ENCODE results near the gene EVI5. TPM values are rescaled to one million over a fixed set of nuclear protein-coding genes. Genes with fewer than 3 reads are reported as not detected.
"Not testable (repeated sequence)": the region's sequence is repeated elsewhere in the genome, so short reads cannot be mapped to it uniquely, and the experiment has no call there.

The EVI5 gene
- total RNA-seq, 1 donor from 2014 or later = 33.0 TPM

DNA sequence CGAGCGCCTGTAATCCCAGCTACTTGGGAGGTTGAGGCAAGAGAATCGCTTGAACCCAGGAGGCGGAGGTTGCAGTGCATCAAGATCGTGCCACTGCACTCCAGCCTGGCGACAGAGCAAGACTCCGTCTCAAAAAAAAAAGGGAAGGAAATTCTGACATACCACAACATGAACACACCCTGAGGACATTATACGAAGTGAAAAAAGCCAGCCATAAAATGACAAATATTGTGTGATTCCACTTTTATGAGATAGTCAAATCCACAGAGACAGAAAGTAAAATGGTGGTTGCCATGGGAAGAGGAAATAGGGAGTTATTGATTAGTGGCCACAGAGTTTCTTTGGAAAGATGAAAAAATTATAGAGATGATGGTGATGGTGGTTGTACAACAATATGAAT is 41.7 kb downstream of the EVI5 start:
- Mint-ChIP-seq H3K9me3 (ENCODE audit: unreplicated experiment) (no peaks in the 10 kb centered on the region), H3K4me1 (ENCODE audit: unreplicated experiment) (no peaks in the 10 kb centered on the region), H3K4me3 (ENCODE audit: unreplicated experiment) (no peak overlapping the region), H3K27ac (ENCODE audit: unreplicated experiment) (no peak overlapping the region), H3K36me3 (ENCODE audit: low read depth, unreplicated experiment) (no peaks in the 10 kb centered on the region), H3K27me3 (ENCODE audit: unreplicated experiment) (no peaks in the 10 kb centered on the region)
- DNase-seq (ENCODE audit: low spot score) = no peak
- TF ChIP-seq, protein P1, sequence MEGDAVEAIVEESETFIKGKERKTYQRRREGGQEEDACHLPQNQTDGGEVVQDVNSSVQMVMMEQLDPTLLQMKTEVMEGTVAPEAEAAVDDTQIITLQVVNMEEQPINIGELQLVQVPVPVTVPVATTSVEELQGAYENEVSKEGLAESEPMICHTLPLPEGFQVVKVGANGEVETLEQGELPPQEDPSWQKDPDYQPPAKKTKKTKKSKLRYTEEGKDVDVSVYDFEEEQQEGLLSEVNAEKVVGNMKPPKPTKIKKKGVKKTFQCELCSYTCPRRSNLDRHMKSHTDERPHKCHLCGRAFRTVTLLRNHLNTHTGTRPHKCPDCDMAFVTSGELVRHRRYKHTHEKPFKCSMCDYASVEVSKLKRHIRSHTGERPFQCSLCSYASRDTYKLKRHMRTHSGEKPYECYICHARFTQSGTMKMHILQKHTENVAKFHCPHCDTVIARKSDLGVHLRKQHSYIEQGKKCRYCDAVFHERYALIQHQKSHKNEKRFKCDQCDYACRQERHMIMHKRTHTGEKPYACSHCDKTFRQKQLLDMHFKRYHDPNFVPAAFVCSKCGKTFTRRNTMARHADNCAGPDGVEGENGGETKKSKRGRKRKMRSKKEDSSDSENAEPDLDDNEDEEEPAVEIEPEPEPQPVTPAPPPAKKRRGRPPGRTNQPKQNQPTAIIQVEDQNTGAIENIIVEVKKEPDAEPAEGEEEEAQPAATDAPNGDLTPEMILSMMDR (IDR thresholded peaks at IDR 0.05; ENCODE audit: unreplicated experiment) = no peak

DNA sequence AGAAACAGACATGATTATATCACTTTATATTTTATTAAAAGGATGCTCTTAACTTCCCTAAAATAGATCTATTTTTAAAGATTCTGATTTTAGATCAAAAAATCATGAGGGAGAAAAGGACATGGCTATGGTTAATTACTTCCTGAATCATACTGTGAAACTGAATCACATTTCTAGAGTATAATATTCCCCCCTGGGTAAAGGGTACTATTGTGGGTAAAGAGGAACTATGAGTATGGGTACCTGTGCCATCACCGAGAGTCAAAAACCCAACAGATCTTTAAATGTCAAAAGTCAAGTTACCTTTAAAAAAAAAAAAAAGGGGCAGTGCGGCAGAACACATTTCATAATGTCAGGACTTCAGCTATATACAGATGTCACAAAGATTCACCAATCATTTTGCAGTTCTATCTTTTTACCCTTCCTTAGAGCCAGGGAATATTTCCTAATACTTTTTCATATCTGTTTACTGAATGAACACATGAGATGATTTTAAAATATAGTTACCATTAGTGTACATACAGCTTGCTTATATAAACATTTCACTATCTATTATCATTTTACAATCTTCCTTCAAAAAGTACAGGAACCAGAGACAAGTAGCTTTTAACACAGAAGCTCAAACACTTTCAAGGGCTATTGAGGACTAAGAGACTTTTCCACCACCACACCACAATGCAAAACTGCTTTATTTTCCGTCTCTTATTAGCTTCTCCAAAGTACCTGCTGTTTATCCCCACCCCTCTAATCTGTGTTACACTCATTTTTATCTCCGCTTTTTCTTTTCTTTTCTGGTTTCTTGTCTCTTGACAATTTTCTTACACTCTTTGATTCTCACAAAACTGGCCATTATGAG is 45.0 kb downstream of the EVI5 start:
- Mint-ChIP-seq H3K27me3 (ENCODE audit: unreplicated experiment) (no peaks in the 10 kb centered on the region), H3K9me3 (ENCODE audit: unreplicated experiment) (no peaks in the 10 kb centered on the region), H3K27ac (ENCODE audit: unreplicated experiment) (no peak overlapping the region), H3K36me3 (ENCODE audit: low read depth, unreplicated experiment) (no peaks in the 10 kb centered on the region), H3K4me3 (ENCODE audit: unreplicated experiment) (no peak overlapping the region), H3K4me1 (ENCODE audit: unreplicated experiment) (no peaks in the 10 kb centered on the region)
- TF ChIP-seq, protein P1 (IDR thresholded peaks at IDR 0.05; ENCODE audit: unreplicated experiment) = no peak
- no peak for DNase-seq (ENCODE audit: low spot score)

DNA sequence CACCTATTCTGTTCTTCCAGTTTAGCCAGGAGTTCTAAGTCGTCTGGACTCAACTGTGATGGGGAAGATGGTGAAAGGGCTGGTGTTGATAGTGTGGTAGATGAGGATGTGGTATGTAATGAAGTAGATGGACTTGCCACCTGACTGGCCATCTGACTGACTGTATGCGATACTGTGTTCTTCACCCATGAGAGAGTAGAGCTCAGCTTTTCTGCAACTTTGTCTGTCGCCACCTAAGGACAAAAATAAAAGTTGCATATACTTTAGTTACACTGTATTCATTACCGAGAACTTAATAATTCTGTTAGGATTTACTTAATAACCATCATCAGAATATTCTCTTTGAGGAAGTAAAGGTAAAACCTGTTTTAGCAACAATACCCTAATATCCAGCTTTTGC is 48.5 kb downstream of the EVI5 start:
- Mint-ChIP-seq H3K9me3 (ENCODE audit: unreplicated experiment) (no peaks in the 10 kb centered on the region), H3K36me3 (ENCODE audit: low read depth, unreplicated experiment) (no peaks in the 10 kb centered on the region), H3K4me3 (ENCODE audit: unreplicated experiment) (no peak overlapping the region), H3K27me3 (ENCODE audit: unreplicated experiment) (no peaks in the 10 kb centered on the region), H3K27ac (ENCODE audit: unreplicated experiment) (no peak overlapping the region), H3K4me1 (ENCODE audit: unreplicated experiment) (no peaks in the 10 kb centered on the region)
- DNase-seq (ENCODE audit: low spot score) = no peak
- TF ChIP-seq, protein P1 (IDR thresholded peaks at IDR 0.05; ENCODE audit: unreplicated experiment) = no peak

DNA sequence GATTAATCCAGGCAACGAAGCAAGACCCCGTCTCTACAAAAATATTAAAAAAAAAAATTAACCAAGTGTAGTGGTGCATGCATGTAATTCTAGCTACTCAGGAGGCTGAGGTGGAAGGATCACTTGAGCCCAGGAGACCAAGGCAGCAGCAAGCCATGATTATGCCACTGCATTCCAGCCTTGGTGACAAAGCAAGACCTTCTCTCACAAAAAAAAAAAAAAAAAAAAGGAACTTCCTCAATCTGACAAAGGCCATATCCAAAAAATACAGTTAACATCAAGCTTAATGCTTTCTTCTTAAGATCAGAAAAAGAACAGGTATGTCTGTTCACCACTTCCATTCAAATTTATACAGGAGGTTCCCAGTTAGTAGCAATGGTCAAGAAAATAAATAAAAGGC is 54.4 kb downstream of the EVI5 start:
- TF ChIP-seq, protein P1 (IDR thresholded peaks at IDR 0.05; ENCODE audit: unreplicated experiment) = no peak
- Mint-ChIP-seq H3K27me3 (ENCODE audit: unreplicated experiment) (no peaks in the 10 kb centered on the region), H3K4me1 (ENCODE audit: unreplicated experiment) (peaks cover 3% of the 10 kb centered on the region), H3K4me3 (ENCODE audit: unreplicated experiment) (no peak overlapping the region), H3K27ac (ENCODE audit: unreplicated experiment) (no peak overlapping the region), H3K36me3 (ENCODE audit: low read depth, unreplicated experiment) (peaks cover 2% of the 10 kb centered on the region), H3K9me3 (ENCODE audit: unreplicated experiment) (no peaks in the 10 kb centered on the region)
- DNase-seq (ENCODE audit: low spot score) = no peak

DNA sequence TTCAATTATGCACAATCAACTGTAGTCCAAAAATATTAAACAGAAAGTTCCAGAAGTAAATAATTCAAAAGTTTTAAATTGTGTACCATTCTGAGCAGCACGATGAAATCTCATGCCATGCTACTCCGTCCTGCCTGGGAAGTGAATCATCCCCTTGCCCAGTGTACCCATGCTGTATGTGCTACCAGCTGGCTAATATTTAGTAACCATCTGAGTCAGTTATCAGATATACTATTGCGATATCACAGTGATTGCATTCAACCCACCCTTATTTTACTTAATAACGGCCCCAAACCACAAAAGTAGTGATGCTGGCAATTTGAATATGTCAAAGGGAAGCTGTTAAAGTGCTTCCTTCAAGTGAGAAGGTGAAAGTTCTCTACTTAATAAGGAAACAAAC is 56.2 kb downstream of the EVI5 start:
- Mint-ChIP-seq H3K36me3 (ENCODE audit: low read depth, unreplicated experiment) (peaks cover 8% of the 10 kb centered on the region), H3K9me3 (ENCODE audit: unreplicated experiment) (no peaks in the 10 kb centered on the region), H3K4me3 (ENCODE audit: unreplicated experiment) (no peak overlapping the region), H3K27me3 (ENCODE audit: unreplicated experiment) (no peaks in the 10 kb centered on the region), H3K27ac (ENCODE audit: unreplicated experiment) (no peak overlapping the region), H3K4me1 (ENCODE audit: unreplicated experiment) (peaks cover 3% of the 10 kb centered on the region)
- no peak for DNase-seq (ENCODE audit: low spot score)
- TF ChIP-seq, protein P1 (IDR thresholded peaks at IDR 0.05; ENCODE audit: unreplicated experiment) = no peak

DNA sequence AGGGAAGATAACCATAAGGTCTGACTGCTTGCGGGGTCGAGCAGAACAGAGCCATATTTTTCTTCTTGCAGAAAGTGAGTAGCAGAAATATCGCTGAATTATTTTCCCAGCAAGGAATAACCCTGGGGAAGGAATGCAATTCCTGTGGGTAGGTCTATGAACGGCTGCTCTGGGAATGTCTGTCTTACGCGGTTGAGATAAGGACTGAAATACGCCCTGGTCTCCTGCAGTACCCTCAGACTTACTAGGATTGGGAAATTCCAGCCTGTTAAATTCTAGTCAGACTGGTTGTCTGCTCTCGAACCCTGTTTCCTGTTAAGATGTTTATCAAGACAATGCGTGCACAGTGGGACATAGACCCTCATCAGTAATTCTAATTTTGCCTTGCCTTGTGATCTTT is 61.2 kb downstream of the EVI5 start:
- H3K27me3 Mint-ChIP-seq (ENCODE audit: unreplicated experiment); H3K36me3 Mint-ChIP-seq (ENCODE audit: low read depth, unreplicated experiment); DNase-seq (ENCODE audit: low spot score); H3K4me1 Mint-ChIP-seq (ENCODE audit: unreplicated experiment); H3K9me3 Mint-ChIP-seq (ENCODE audit: unreplicated experiment); H3K27ac Mint-ChIP-seq (ENCODE audit: unreplicated experiment); H3K4me3 Mint-ChIP-seq (ENCODE audit: unreplicated experiment): not testable (repeated sequence)
